Left lung (tissue), 10 donors: Measurements from ENCODE around the gene HNF1A. TPM values are rescaled to one million over a fixed set of nuclear protein-coding genes. Genes with fewer than 3 reads are reported as not detected.

ENCODE experiments used
- ATAC-seq: fragments of 200-7000 bp; cut with Tn5 transposase; one replicate; pipeline ENCODE4 v1.9.1; 2020; ENCODE audit warnings: moderate library complexity
- DNase-seq, 4 donors: peaks; one replicate each; pipeline ENCODE4 v3.0.0-alpha.2; 2013 to 2020
- H3K27ac ChIP-seq, 2 donors: fragments of 200-600 bp; sonication (generic) in 1 of 2; one replicate each; pipeline versions ENCODE4 v1.5.0 to v1.8.0; 2020 to 2021
- H3K27me3 ChIP-seq, 2 donors: fragments of 200-600 bp; sonication (generic) in 1 of 2; one replicate each; pipeline versions ENCODE4 v1.5.0 to v1.8.0; 2020 to 2021
- H3K36me3 ChIP-seq, 2 donors: fragments of 200-600 bp; sonication (generic) in 1 of 2; one replicate each; pipeline versions ENCODE4 v1.5.0 to v1.8.0; 2020 to 2021
- H3K4me1 ChIP-seq, 2 donors: fragments of 200-600 bp; one replicate each; pipeline ENCODE4 v1.8.0; 2021
- H3K4me3 ChIP-seq, 2 donors: fragments of 200-600 bp; sonication (generic) in 1 of 2; one replicate each; pipeline versions ENCODE4 v1.5.0 to v1.8.0; 2020 to 2021; ENCODE audit warnings: mild to moderate bottlenecking in 1 of 2
- H3K9me3 ChIP-seq, 2 donors: fragments of 200-600 bp; sonication (generic) in 1 of 2; one replicate each; pipeline versions ENCODE4 v1.5.0 to v1.8.0; 2020 to 2021
- intact Hi-C, 2 donors: fragments of 100-400 bp; cut with DNase I; formaldehyde crosslinking; loops; one replicate each; pipeline versions ENCODE4 v1.11.2 to v1.14.2; 2022
- polyA plus RNA-seq, 6 donors: library from polyadenylated mRNA; unstranded; fragments of 120-200 nt; gene quantifications; one replicate each; pipeline ENCODE4 v1.2.1, GENCODE V29; 2013; ENCODE audit not compliant: insufficient read length in 6 of 6
- total RNA-seq, 2 donors: library from RNA; stranded (reverse); fragmentation: NEBNext Ultra II Directional; extraction: Animal tissue kit (Norgen Biotek cat#: 25700); gene quantifications; one replicate each; pipeline ENCODE4 v1.2.1, GENCODE V29; 2021
- TF ChIP-seq, protein P1 (sequence below), 2 donors: fragments of 200-600 bp; sonication (generic) in 1 of 2; IDR thresholded peaks; one replicate each; pipeline versions ENCODE4 v1.5.0 to v1.8.0; 2021; ENCODE audit warnings: antibody characterized with exemption in 2 of 2
- donor health status: DM: no; HTN: yes; CAD: no.
- donor health status: DM: no; HTN: no; CAD: no.

HNF1A gene
- total and polyA plus RNA-seq, 8 donors = 0.10 to 3.6 (median 2.6) TPM; not detected in 1

- no peak overlapping the region for H3K4me3 ChIP-seq
- no peaks in the 10 kb centered on the region for H3K27me3 ChIP-seq
- intact Hi-C loops = no loop called here
- no peak overlapping the region for H3K27ac ChIP-seq
- no peaks in the 10 kb centered on the region for H3K36me3 ChIP-seq
- TF ChIP-seq, protein P1, sequence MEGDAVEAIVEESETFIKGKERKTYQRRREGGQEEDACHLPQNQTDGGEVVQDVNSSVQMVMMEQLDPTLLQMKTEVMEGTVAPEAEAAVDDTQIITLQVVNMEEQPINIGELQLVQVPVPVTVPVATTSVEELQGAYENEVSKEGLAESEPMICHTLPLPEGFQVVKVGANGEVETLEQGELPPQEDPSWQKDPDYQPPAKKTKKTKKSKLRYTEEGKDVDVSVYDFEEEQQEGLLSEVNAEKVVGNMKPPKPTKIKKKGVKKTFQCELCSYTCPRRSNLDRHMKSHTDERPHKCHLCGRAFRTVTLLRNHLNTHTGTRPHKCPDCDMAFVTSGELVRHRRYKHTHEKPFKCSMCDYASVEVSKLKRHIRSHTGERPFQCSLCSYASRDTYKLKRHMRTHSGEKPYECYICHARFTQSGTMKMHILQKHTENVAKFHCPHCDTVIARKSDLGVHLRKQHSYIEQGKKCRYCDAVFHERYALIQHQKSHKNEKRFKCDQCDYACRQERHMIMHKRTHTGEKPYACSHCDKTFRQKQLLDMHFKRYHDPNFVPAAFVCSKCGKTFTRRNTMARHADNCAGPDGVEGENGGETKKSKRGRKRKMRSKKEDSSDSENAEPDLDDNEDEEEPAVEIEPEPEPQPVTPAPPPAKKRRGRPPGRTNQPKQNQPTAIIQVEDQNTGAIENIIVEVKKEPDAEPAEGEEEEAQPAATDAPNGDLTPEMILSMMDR (IDR thresholded peaks at IDR 0.05) = no peak
- DNase-seq (no peak), ATAC-seq (no peak)
- no peaks in the 10 kb centered on the region for H3K9me3 ChIP-seq
- no peaks in the 10 kb centered on the region for H3K4me1 ChIP-seq
Measured at GRCh38 chr12:120988658-120989057, 10.3 kb downstream of the HNF1A start.

DNA sequence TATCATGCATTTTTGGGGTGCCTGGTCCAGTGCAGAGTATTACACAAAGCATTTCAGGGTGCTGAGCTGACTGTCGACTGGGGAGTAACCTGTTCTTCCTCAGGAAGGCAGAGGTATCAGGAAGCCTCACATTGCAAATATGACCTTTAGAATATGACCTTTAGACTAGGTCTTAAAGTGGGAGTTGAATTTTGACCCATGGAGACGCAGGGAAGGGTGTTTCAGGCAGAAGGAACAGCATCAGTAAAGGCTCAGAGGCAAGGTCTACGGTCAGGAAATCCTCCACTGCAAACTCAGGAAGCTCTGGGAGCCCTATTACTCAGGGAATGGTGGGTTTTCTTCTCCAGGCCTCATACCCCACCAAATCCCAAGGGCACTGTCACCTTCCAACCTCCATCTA is 11.3 kb downstream of the HNF1A start:
- DNase-seq = no peak
- Histone ChIP-seq H3K36me3 (no peaks in the 10 kb centered on the region), H3K4me3 (no peak overlapping the region), H3K27me3 (no peaks in the 10 kb centered on the region), H3K27ac (no peak overlapping the region), H3K9me3 (no peaks in the 10 kb centered on the region), H3K4me1 (no peaks in the 10 kb centered on the region)
- intact Hi-C loops = no loop called here
- ATAC-seq = no peak
- TF ChIP-seq, protein P1 (IDR thresholded peaks at IDR 0.05) = no peak

GRCh38 chr12:120990487-120991055 is 12.2 kb downstream of the HNF1A start:
- no peak for DNase-seq
- intact Hi-C loops = no loop called here
- H3K9me3 ChIP-seq = no peaks in the 10 kb centered on the region
- no peaks in the 10 kb centered on the region for H3K4me1 ChIP-seq
- no peaks in the 10 kb centered on the region for H3K36me3 ChIP-seq
- no peak overlapping the region for H3K27ac ChIP-seq
- TF ChIP-seq, protein P1 (IDR thresholded peaks at IDR 0.05) = no peak
- no peak for ATAC-seq
- H3K4me3 ChIP-seq = no peak overlapping the region
- H3K27me3 ChIP-seq = no peaks in the 10 kb centered on the region

GRCh38 chr12:120991965-120992364 is 13.6 kb downstream of the HNF1A start:
- Histone ChIP-seq H3K27me3 (no peaks in the 10 kb centered on the region), H3K4me3 (no peak overlapping the region), H3K27ac (no peak overlapping the region), H3K36me3 (no peaks in the 10 kb centered on the region), H3K4me1 (no peaks in the 10 kb centered on the region), H3K9me3 (no peaks in the 10 kb centered on the region)
- no peak for DNase-seq
- intact Hi-C loops = no loop called here
- ATAC-seq = no peak
- TF ChIP-seq, protein P1 (IDR thresholded peaks at IDR 0.05) = no peak

DNA sequence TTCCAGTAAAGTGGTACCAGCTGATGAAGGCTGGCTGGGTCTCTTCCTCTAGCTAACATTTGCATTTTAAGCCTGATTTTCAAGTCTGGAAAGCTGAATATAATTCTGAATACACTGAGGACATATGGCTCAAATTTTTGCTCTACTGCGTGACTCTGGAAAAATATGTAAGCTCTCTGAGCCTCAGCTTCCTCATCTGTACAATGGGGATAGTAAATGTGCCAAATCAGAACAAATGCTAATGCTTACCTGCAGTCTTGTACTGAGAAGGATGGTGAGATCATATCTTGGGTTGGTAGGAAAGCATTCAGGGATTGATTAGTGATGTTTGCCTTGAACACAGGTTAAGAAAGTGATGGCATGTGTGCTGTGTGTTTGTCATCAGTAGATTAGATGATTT is 14.6 kb downstream of the HNF1A start:
- Histone ChIP-seq H3K4me3 (no peak overlapping the region), H3K36me3 (no peaks in the 10 kb centered on the region), H3K4me1 (no peaks in the 10 kb centered on the region), H3K9me3 (no peaks in the 10 kb centered on the region), H3K27ac (no peak overlapping the region), H3K27me3 (no peaks in the 10 kb centered on the region)
- TF ChIP-seq, protein P1 (IDR thresholded peaks at IDR 0.05) = no peak
- DNase-seq (no peak), ATAC-seq (no peak)
- intact Hi-C loops = no loop called here
